Fibroblast of gingiva (primary cell): ENCODE measurements around the gene LRRFIP1.
"Not testable (repeated sequence)": the region's sequence is repeated elsewhere in the genome, so short reads cannot be mapped to it uniquely, and the experiment has no call there.

Experiments used
- DNase-seq: peaks from one replicate; pipeline ENCODE4 v3.0.0-alpha.2; 2011; ENCODE audit warnings: low read depth

Gene LRRFIP1

DNA sequence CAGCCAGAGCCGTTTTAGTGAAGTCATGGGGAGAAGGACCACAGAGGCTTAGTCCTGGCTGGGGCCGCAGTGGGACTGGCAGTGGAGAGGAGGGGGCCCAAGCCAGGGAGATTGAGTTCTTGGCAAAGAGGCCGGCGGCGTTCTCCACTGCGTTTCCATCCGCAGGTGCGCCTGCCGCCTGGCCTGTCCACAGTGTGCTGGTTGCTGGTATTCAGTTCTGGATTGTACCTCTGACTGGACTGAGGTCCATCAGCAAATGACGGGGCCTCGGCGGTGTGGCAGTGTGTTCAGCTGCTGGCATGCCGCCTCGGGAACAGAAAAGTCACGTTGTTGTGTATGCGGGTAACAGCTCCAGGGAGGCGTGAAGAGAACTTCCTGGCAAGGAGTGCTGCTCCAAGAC, 36.8 kb downstream of the LRRFIP1 start:
- DNase-seq = no peak

GRCh38 chr2:237665713-237666143, 38.3 kb downstream of the LRRFIP1 start:
- DNase-seq = no peak

GRCh38 chr2:237666606-237667005, 39.2 kb downstream of the LRRFIP1 start:
- DNase-seq = no peak

DNA sequence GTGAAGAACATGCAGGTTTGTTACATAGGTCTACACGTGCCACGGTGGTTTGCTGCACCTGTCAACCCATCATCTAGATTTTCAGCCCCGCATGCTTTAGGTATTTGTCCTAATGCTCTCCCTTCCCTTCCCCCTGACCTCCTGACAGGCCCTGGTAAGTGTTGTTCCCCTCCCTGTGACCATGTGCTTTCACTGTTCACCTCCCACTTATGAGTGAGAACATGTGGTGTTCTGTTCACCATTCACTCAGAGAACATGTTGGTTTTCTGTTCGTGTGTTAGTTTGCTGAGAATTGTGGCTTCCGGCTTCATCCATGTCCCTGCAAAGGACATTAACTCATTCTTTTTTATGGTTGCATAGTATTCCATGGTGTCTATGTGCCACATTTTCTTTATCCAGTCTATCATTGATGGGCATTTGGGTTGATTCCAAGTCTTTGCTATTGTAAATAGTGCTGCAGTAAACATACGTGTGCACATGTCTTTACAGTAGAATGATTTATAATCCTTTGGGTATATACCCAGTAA, 39.7 kb downstream of the LRRFIP1 start:
- DNase-seq = not testable (repeated sequence)

- DNase-seq = no peak
Observed at GRCh38 chr2:237667893-237668292, 40.5 kb downstream of the LRRFIP1 start.

GRCh38 chr2:237668440-237668839, 41.1 kb downstream of the LRRFIP1 start:
- no peak for DNase-seq

DNA sequence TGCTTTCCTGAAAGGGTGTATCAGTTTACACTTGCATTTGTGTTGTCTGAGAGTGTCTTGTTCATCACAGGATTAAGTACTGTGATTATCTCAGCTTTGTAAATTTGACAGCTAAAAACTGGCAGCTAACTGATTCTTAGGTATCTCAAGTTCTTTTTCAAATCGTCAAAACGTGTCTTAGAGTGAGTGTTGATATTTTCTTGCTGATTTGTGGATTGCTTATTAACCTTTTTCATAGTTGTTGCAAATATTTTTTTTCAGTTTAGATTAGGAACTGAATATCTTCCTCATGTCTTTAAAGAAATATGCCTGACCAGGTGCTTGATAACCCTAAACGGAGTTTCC, 41.9 kb downstream of the LRRFIP1 start:
- DNase-seq = no peak

- peak; percentile 98 for DNase-seq
Observed at GRCh38 chr2:237669628-237670392, 42.4 kb downstream of the LRRFIP1 start.

DNA sequence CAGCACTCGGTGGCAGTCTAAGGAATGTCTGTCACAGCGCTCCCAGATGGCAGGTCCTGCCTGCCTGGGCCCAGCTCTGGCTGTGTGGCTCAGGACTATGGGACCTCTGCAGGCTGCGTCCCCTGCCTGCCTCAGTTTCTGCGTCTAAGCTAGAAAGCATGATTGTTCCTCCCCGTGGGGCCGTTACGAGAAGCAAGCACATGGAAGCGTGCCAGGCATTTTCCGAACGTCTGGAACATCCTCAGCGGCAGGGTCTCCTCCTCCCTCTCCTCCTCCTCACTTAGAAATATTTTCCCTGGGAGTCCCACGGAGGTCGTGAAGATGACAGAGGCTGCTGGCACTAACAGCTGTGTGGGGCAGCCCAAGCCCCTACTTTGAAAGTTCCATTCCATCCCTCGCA, 43.3 kb downstream of the LRRFIP1 start:
- DNase-seq = no peak

- DNase-seq = no peak
Observed at GRCh38 chr2:237671466-237672138, 44.2 kb downstream of the LRRFIP1 start.

- no peak for DNase-seq
Observed at GRCh38 chr2:237672731-237673129, 45.3 kb downstream of the LRRFIP1 start.

GRCh38 chr2:237673130-237674001, 46.0 kb downstream of the LRRFIP1 start:
- DNase-seq = peak; percentile 72

GRCh38 chr2:237674731-237675276, 47.4 kb downstream of the LRRFIP1 start:
- DNase-seq = peak; percentile 68

DNA sequence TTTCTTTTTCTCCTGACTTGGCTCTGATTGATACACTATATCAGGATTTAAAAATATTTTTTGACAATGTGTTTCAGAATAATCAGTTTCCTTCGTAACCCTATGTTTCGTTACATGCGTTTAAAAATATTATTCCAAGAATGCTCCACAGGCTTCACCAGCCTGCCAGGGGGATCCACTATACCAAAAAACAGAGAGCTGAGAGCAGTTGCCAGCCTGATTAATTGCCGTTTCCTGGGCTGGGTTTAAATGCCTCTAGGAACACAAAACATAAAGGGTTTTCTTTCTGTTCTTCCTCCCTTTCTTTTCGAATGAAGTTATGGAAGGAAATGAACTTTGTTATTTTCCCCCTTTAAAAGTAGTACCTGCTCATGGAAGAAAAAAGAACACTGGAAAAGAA, 47.9 kb downstream of the LRRFIP1 start:
- DNase-seq = no peak

- no peak for DNase-seq
Observed at GRCh38 chr2:237680702-237681478, 53.5 kb downstream of the LRRFIP1 start.

DNA sequence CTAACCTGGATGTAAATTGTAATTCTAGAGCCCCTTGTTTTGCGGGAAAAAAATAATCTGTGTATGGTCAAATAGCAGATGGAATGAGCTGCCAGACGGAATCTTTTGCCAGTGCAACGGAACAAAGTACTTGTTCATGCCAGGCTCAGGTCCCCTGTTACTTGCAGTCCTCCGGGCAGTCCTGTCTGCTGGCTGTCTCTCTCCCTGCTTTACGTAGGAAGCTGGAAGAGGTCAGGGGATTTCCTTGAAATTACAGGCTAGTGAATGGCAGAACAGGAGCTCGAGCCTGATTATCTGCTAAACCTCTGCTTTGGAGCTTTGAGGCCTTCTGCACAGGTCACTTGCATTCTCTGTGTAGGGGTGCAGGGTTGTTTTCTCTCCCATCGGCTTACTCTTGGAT, 54.8 kb downstream of the LRRFIP1 start:
- DNase-seq = no peak

GRCh38 chr2:237682856-237683670, 55.7 kb downstream of the LRRFIP1 start:
- DNase-seq = no peak

- peak; percentile 18 for DNase-seq
Observed at GRCh38 chr2:237685408-237685807, 58.0 kb downstream of the LRRFIP1 start.

DNA sequence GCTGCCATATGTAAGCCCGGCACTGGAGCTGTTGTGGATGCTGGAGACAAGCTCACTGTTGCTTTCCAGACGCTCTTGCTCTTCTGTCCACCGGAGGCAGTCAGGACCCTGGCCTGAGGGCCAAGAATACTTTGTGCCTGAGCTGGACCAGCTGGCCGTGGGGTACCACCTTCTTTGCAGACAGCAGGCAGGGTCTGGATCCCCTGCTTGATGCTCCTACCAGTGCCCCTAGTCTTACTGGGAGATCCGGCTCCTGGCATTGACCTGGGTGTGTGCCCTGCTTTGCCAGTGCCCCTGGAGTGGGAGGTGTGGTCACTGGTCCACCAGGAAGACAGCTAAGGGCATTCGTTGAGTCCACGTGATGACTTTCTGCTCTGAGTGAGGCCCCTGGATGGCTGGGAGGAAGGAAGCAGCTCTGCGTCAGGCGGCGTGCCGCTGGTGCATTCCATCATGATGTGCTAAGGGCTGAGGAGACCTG, 59.3 kb downstream of the LRRFIP1 start:
- DNase-seq = no peak

DNA sequence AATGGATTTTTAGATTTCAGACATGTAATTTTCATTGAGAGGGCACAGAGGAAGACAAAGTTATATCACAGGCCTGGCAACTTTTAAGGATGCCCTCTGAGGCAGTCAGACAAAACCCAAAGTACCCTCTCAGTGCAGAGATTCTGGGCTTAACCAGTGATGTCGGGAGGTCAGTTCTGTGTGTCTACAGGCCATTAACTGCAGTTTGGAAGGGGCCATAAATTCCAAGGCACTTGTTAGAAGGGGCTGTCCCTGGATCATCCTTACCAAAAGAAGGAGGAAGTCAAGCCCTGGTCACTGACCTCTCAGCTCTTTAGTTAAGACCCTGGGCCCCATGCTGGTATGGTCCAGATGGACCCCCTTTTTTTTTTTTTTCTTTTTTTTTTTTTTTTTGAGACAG, 60.7 kb downstream of the LRRFIP1 start:
- DNase-seq = no peak
